Liver (tissue), 9 donors: ENCODE measurements around the gene ECHDC3. TPM values are rescaled to one million over a fixed set of nuclear protein-coding genes. Genes with fewer than 3 reads are reported as not detected.
A peak's percentile ranks its signal among the peaks of the same experiment; 100 is the strongest.

Source experiments
- DNase-seq: peaks from one replicate; pipeline ENCODE4 v3.0.0-alpha.2; 2017; ENCODE audit warnings: low spot score
- H3K27ac ChIP-seq, 2 donors: one replicate each; pipeline ENCODE4 v1.7.0; 2013; ENCODE audit warnings: inconsistent platforms in 2 of 2, low read length in 2 of 2, control low read depth in 1 of 2, low read depth in 1 of 2, mild to moderate bottlenecking in 1 of 2
- H3K27me3 ChIP-seq, 4 donors: one replicate each; pipeline versions ENCODE4 v1.6.1 to v1.7.0; 2013; ENCODE audit warnings: low read length in 3 of 4, inconsistent platforms in 1 of 4, mild to moderate bottlenecking in 1 of 4, moderate library complexity in 1 of 4; ENCODE audit not compliant: control insufficient read depth in 4 of 4, insufficient read depth in 4 of 4
- H3K36me3 ChIP-seq, 4 donors: one replicate each; pipeline versions ENCODE4 v1.6.1 to v1.7.0; 2013; ENCODE audit warnings: low read length in 3 of 4, mild to moderate bottlenecking in 3 of 4, low read depth in 1 of 4, moderate library complexity in 1 of 4; ENCODE audit not compliant: control insufficient read depth in 4 of 4, insufficient read depth in 3 of 4
- H3K4me1 ChIP-seq, 4 donors: one replicate each; pipeline versions ENCODE4 v1.6.1 to v1.7.0; 2013; ENCODE audit warnings: low read length in 3 of 4, mild to moderate bottlenecking in 3 of 4, moderate library complexity in 1 of 4; ENCODE audit not compliant: control insufficient read depth in 4 of 4, insufficient read depth in 4 of 4
- H3K4me3 ChIP-seq, 3 donors: one replicate each; pipeline versions ENCODE4 v1.6.1 to v1.7.0; 2013; ENCODE audit warnings: low read length in 3 of 3, control low read depth in 1 of 3, low read depth in 1 of 3, mild to moderate bottlenecking in 1 of 3
- H3K9ac ChIP-seq, 2 donors: one replicate each; pipeline ENCODE4 v1.7.0; 2013; ENCODE audit warnings: low read length in 2 of 2, mild to moderate bottlenecking in 2 of 2, moderate library complexity in 2 of 2, control low read depth in 1 of 2, low read depth in 1 of 2
- H3K9me3 ChIP-seq, 4 donors: one replicate each; pipeline versions ENCODE4 v1.6.1 to v1.7.0; 2013; ENCODE audit warnings: low read length in 3 of 4; ENCODE audit not compliant: control insufficient read depth in 4 of 4
- EGR1 ChIP-seq, 2 donors: IDR thresholded peaks; 2 replicates each; pipeline ENCODE4 v1.6.1; 2016 to 2018; ENCODE audit warnings: antibody characterized with exemption in 2 of 2, low read depth in 2 of 2
- FOXA1 ChIP-seq: IDR thresholded peaks from 2 replicates; pipeline ENCODE4 v1.6.1; 2016; ENCODE audit warnings: antibody characterized with exemption
- GABPA ChIP-seq, 2 donors: IDR thresholded peaks in 1 of 2; conservative IDR thresholded peaks in 1 of 2; 2 replicates each; pipeline ENCODE4 v1.6.1; 2016; ENCODE audit warnings: antibody characterized with exemption in 2 of 2, mild to moderate bottlenecking in 1 of 2, moderate library complexity in 1 of 2
- HNF4A ChIP-seq, 2 donors: conservative IDR thresholded peaks; 2 replicates each; pipeline ENCODE4 v1.6.1; 2016; ENCODE audit warnings: antibody characterized with exemption in 2 of 2, mild to moderate bottlenecking in 2 of 2
- HNF4G ChIP-seq: IDR thresholded peaks from 2 replicates; pipeline ENCODE4 v1.6.1; 2016; ENCODE audit warnings: antibody characterized with exemption
- JUND ChIP-seq, 2 donors: IDR thresholded peaks; 2 replicates each; pipeline ENCODE4 v1.6.1; 2016; ENCODE audit warnings: antibody characterized with exemption in 2 of 2
- RAD21 ChIP-seq, 2 donors: IDR thresholded peaks; 2 replicates each; pipeline ENCODE4 v1.6.1; 2016; ENCODE audit warnings: antibody characterized with exemption in 2 of 2, mild to moderate bottlenecking in 2 of 2
- RXRA ChIP-seq, 2 donors: IDR thresholded peaks; 2 replicates each; pipeline ENCODE4 v1.6.1; 2017 to 2018; ENCODE audit warnings: antibody characterized with exemption in 2 of 2, mild to moderate bottlenecking in 1 of 2
- SP1 ChIP-seq: IDR thresholded peaks from 2 replicates; pipeline ENCODE4 v1.6.1; 2018; ENCODE audit warnings: antibody characterized with exemption, mild to moderate bottlenecking
- TAF1 ChIP-seq: conservative IDR thresholded peaks from 2 replicates; pipeline ENCODE4 v1.6.1; 2016; ENCODE audit warnings: antibody characterized with exemption, mild to moderate bottlenecking
- YY1 ChIP-seq: IDR thresholded peaks from 2 replicates; pipeline ENCODE4 v1.6.1; 2016; ENCODE audit warnings: antibody characterized with exemption, mild to moderate bottlenecking
- WGBS: extraction: QIAGEN DNeasy Blood & Tissue Kit; methylation state at CpG from one replicate; pipeline ENCODE4 v1.1.7; 2013; 5-methylcytosine and 5-hydroxymethylcytosine counted together
- polyA plus RNA-seq, 2 donors: library from polyadenylated mRNA; stranded (reverse) in 1 of 2; unstranded in 1 of 2; fragments of 200-250 nt in 1 of 2; fragments of >200 nt in 1 of 2; fragmentation: Nextera tagmentation in 1 of 2; extraction: Ambion mirVana in 1 of 2; gene quantifications; one replicate each; pipeline versions ENCODE4 v1.2.1 to v1.2.3, GENCODE V29; 2013 to 2015
- total RNA-seq, 2 donors: library from RNA; depleted of rRNA; stranded (reverse); fragments of >200 nt; gene quantifications; one replicate each; pipeline ENCODE4 v1.2.3, GENCODE V29; 2014
- TF ChIP-seq, protein P1 (sequence below): IDR thresholded peaks from 2 replicates; pipeline ENCODE4 v1.6.1; 2016; ENCODE audit warnings: antibody characterized with exemption
- TF ChIP-seq, protein P2 (sequence below): IDR thresholded peaks from 2 replicates; pipeline ENCODE4 v1.6.1; 2016; ENCODE audit warnings: antibody characterized with exemption
- TF ChIP-seq, protein P3 (sequence below): IDR thresholded peaks from 2 replicates; pipeline ENCODE4 v1.6.1; 2016; ENCODE audit warnings: antibody characterized with exemption, mild to moderate bottlenecking
- TF ChIP-seq, protein P4 (sequence below): IDR thresholded peaks from 2 replicates; pipeline ENCODE4 v1.6.1; 2016; ENCODE audit warnings: antibody characterized with exemption
- TF ChIP-seq, protein P5 (sequence below): fragments of 150-350 bp; IDR thresholded peaks from 2 replicates; pipeline ENCODE4 v1.5.1; 2017; ENCODE audit warnings: improper control_type of control experiment, low read depth, low read length; ENCODE audit not compliant: missing input control
- donor health status: healthy.
- donor health status: healthy.
- donor health status: healthy.
- donor health status: healthy.
- donor health status: healthy.

Gene ECHDC3
- total and polyA plus RNA-seq, 4 donors: 6.1 to 144 (median 97.3) TPM

DNA sequence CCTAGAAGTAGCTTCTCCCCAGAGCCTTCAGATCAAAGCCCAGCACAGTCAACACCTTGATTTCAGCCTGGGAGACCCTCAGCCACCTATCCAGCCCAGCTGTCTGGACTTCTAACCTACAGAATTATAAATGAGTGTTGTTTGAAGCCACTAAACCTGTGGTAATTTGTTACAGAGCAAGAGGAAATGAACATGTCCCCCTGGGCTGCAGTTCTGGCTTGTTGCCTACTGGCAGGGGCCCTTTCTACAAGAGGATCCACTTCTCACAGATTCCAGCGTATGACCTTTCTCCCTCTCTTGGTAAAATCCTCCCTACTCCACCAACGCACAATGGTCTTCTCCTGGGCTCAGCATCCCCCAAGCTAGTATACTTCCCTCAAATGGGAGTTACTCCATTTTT is 46.4 kb upstream of the ECHDC3 start:
- Histone ChIP-seq H3K4me3 (no peak overlapping the region), H3K9ac (no peak overlapping the region), H3K36me3 (no peaks in the 10 kb centered on the region), H3K9me3 (no peaks in the 10 kb centered on the region), H3K4me1 (peaks cover 0 to 26% (median 21%) of the 10 kb centered on the region in 4 donors), H3K27me3 (no peaks in the 10 kb centered on the region), H3K27ac (no peak overlapping the region)
- no peak for TF ChIP-seq GABPA (IDR thresholded peaks at IDR 0.05 in 1 of 2, conservative IDR thresholded peaks at IDR 0.05 in 1 of 2)
- TF ChIP-seq SP1: no peak
- TF ChIP-seq JUND (IDR thresholded peaks at IDR 0.05): no peak
- no peak for TF ChIP-seq RAD21 (IDR thresholded peaks at IDR 0.05)
- no peak for TF ChIP-seq FOXA1
- TF ChIP-seq, protein P1, sequence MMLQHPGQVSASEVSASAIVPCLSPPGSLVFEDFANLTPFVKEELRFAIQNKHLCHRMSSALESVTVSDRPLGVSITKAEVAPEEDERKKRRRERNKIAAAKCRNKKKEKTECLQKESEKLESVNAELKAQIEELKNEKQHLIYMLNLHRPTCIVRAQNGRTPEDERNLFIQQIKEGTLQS: no peak
- TF ChIP-seq, protein P2, sequence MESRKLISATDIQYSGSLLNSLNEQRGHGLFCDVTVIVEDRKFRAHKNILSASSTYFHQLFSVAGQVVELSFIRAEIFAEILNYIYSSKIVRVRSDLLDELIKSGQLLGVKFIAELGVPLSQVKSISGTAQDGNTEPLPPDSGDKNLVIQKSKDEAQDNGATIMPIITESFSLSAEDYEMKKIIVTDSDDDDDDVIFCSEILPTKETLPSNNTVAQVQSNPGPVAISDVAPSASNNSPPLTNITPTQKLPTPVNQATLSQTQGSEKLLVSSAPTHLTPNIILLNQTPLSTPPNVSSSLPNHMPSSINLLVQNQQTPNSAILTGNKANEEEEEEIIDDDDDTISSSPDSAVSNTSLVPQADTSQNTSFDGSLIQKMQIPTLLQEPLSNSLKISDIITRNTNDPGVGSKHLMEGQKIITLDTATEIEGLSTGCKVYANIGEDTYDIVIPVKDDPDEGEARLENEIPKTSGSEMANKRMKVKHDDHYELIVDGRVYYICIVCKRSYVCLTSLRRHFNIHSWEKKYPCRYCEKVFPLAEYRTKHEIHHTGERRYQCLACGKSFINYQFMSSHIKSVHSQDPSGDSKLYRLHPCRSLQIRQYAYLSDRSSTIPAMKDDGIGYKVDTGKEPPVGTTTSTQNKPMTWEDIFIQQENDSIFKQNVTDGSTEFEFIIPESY: no peak
- no peak for TF ChIP-seq HNF4G
- TF ChIP-seq YY1: no peak
- TF ChIP-seq, protein P3, sequence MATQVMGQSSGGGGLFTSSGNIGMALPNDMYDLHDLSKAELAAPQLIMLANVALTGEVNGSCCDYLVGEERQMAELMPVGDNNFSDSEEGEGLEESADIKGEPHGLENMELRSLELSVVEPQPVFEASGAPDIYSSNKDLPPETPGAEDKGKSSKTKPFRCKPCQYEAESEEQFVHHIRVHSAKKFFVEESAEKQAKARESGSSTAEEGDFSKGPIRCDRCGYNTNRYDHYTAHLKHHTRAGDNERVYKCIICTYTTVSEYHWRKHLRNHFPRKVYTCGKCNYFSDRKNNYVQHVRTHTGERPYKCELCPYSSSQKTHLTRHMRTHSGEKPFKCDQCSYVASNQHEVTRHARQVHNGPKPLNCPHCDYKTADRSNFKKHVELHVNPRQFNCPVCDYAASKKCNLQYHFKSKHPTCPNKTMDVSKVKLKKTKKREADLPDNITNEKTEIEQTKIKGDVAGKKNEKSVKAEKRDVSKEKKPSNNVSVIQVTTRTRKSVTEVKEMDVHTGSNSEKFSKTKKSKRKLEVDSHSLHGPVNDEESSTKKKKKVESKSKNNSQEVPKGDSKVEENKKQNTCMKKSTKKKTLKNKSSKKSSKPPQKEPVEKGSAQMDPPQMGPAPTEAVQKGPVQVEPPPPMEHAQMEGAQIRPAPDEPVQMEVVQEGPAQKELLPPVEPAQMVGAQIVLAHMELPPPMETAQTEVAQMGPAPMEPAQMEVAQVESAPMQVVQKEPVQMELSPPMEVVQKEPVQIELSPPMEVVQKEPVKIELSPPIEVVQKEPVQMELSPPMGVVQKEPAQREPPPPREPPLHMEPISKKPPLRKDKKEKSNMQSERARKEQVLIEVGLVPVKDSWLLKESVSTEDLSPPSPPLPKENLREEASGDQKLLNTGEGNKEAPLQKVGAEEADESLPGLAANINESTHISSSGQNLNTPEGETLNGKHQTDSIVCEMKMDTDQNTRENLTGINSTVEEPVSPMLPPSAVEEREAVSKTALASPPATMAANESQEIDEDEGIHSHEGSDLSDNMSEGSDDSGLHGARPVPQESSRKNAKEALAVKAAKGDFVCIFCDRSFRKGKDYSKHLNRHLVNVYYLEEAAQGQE: no peak
- TF ChIP-seq RXRA (IDR thresholded peaks at IDR 0.05): no peak
- TF ChIP-seq, protein P4, sequence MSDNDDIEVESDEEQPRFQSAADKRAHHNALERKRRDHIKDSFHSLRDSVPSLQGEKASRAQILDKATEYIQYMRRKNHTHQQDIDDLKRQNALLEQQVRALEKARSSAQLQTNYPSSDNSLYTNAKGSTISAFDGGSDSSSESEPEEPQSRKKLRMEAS: no peak
- DNase-seq: no peak
- 90% methylated on average over 2 of the region's 2 CpGs for WGBS

DNA sequence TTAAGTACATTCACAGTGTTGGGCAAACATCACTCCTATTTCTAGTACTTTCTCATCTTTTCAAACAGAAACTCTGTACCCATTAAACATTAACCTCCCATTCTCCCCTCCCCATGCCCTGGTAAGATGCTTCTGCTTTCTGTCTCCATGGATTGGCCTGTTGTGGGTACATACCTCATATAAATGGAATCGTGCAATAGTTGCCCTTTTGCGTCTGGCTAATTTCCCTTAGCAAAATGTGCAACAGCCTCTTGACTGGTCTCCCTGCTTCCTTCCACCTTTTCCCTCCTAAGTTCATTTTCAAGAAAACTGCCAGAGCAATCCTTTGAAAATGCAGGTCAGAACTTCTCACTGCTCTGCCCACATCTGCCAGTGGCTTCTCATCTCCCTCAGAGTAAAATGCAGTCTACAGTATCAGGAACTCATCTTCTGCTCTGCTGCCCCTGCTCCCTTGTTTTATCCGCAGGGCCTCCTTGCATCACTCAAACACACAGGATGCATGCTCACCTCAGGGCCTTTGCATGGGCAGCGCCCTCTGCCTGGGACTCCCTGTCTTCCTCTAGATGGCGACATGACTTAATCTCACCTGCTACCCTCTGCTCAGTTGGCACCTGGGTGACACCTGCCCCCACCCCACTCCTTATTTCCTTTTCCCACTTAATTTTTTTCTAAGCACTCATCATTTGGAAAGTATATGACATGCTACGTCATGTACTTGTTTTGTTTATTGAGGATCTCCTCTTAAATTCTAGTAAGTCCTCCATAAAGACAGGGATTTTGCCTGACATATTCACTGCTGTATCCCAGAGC is 44.3 kb upstream of the ECHDC3 start:
- no peaks in the 10 kb centered on the region for H3K9me3 ChIP-seq
- no peaks in the 10 kb centered on the region for H3K36me3 ChIP-seq
- peaks cover 0 to 26% (median 21%) of the 10 kb centered on the region in 4 donors for H3K4me1 ChIP-seq
- peak overlapping the region; percentile 72 to 83 for H3K27ac ChIP-seq
- no peak overlapping the region for H3K4me3 ChIP-seq
- H3K27me3 ChIP-seq: no peaks in the 10 kb centered on the region
- no peak for DNase-seq
- H3K9ac ChIP-seq: no peak overlapping the region
- 60% methylated on average over 6 of the region's 6 CpGs for WGBS
- TF ChIP-seq HNF4G: peak; percentile 47
- TF ChIP-seq, protein P5, sequence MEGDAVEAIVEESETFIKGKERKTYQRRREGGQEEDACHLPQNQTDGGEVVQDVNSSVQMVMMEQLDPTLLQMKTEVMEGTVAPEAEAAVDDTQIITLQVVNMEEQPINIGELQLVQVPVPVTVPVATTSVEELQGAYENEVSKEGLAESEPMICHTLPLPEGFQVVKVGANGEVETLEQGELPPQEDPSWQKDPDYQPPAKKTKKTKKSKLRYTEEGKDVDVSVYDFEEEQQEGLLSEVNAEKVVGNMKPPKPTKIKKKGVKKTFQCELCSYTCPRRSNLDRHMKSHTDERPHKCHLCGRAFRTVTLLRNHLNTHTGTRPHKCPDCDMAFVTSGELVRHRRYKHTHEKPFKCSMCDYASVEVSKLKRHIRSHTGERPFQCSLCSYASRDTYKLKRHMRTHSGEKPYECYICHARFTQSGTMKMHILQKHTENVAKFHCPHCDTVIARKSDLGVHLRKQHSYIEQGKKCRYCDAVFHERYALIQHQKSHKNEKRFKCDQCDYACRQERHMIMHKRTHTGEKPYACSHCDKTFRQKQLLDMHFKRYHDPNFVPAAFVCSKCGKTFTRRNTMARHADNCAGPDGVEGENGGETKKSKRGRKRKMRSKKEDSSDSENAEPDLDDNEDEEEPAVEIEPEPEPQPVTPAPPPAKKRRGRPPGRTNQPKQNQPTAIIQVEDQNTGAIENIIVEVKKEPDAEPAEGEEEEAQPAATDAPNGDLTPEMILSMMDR: no peak
- peak; percentile 73 for TF ChIP-seq SP1
- TF ChIP-seq, protein P2: peak; percentile 51
- TF ChIP-seq GABPA (IDR thresholded peaks at IDR 0.05 in 1 of 2, conservative IDR thresholded peaks at IDR 0.05 in 1 of 2): no peak
- no peak for TF ChIP-seq TAF1
- TF ChIP-seq HNF4A (conservative IDR thresholded peaks at IDR 0.05): peak; percentile 71 to 80
- TF ChIP-seq EGR1 (IDR thresholded peaks at IDR 0.05; ENCODE audit: low read depth in 2 of 2): no peak
- TF ChIP-seq, protein P3: peak; percentile 81
- TF ChIP-seq, protein P4: no peak
